GM12878 (cell line): ENCODE data around the gene PLAC8L1.

Experiments used
- CHD2 ChIP-seq: IDR thresholded peaks from 2 replicates; pipeline ENCODE4 v1.6.1; 2011; ENCODE audit warnings: low read depth, low read length, improper control_type of control experiment, borderline replicate concordance
- CTCF ChIP-seq, 3 experiments: IDR thresholded peaks in 2 of 3; conservative IDR thresholded peaks in 1 of 3; 2 replicates each; pipeline ENCODE4 v1.5.1; 2011; ENCODE audit warnings: low read depth in 3 of 3, low read length in 3 of 3, mild to moderate bottlenecking in 3 of 3, control low read depth in 2 of 3, moderate library complexity in 2 of 3, inconsistent platforms in 1 of 3, mixed read lengths in 1 of 3; ENCODE audit not compliant: control insufficient read depth in 2 of 3, insufficient read depth in 1 of 3; ENCODE audit errors: extremely low read depth in 1 of 3
- EZH2 ChIP-seq: IDR thresholded peaks from 2 replicates; pipeline ENCODE4 v1.6.1; 2012; ENCODE audit warnings: low read depth, mild to moderate bottlenecking, control low read depth, inconsistent platforms, low read length, borderline replicate concordance; ENCODE audit not compliant: control insufficient read depth
- GABPA ChIP-seq: IDR thresholded peaks from 2 replicates; pipeline ENCODE4 v1.6.1; 2014; ENCODE audit warnings: antibody characterized with exemption, low read depth, mild to moderate bottlenecking, inconsistent platforms
- PAX8 ChIP-seq: fragments of 450-650 bp; IDR thresholded peaks from 2 replicates; pipeline ENCODE4 v1.6.1; 2017; ENCODE audit warnings: mild to moderate bottlenecking, moderate library complexity
- POLR2A ChIP-seq: IDR thresholded peaks from 2 replicates; pipeline ENCODE4 v1.6.1; 2011; ENCODE audit warnings: low read depth, mild to moderate bottlenecking, low read length
- POLR2AphosphoS5 ChIP-seq: IDR thresholded peaks from 2 replicates; pipeline ENCODE4 v1.6.1; 2011; ENCODE audit warnings: mild to moderate bottlenecking, low read length, inconsistent platforms
- RAD21 ChIP-seq: IDR thresholded peaks from 2 replicates; pipeline ENCODE4 v1.6.1; 2011; ENCODE audit warnings: mild to moderate bottlenecking, low read depth, low read length, moderate library complexity; ENCODE audit not compliant: insufficient read depth
- SMC3 ChIP-seq: IDR thresholded peaks from 2 replicates; pipeline ENCODE4 v1.6.1; 2011; ENCODE audit warnings: low read length, improper control_type of control experiment, borderline replicate concordance
- SP1 ChIP-seq: IDR thresholded peaks from one replicate; pipeline ENCODE4 v1.6.1; 2011; ENCODE audit warnings: low read depth, low read length
- SREBF1 ChIP-seq: IDR thresholded peaks from 2 replicates; pipeline ENCODE4 v1.6.1; 2012; ENCODE audit warnings: mild to moderate bottlenecking, low read length
- TAF1 ChIP-seq: IDR thresholded peaks from 2 replicates; pipeline ENCODE4 v1.6.1; 2011; ENCODE audit warnings: mild to moderate bottlenecking, low read depth, low read length, borderline replicate concordance
- TF ChIP-seq, protein P1 (sequence below): fragments of 450-650 bp; IDR thresholded peaks from 2 replicates; pipeline ENCODE4 v1.6.1; 2017; ENCODE audit warnings: mild to moderate bottlenecking, moderate library complexity
- TF ChIP-seq, protein P2 (sequence below): IDR thresholded peaks from 2 replicates; pipeline ENCODE4 v1.6.1; 2012; ENCODE audit warnings: low read length, inconsistent platforms

DNA sequence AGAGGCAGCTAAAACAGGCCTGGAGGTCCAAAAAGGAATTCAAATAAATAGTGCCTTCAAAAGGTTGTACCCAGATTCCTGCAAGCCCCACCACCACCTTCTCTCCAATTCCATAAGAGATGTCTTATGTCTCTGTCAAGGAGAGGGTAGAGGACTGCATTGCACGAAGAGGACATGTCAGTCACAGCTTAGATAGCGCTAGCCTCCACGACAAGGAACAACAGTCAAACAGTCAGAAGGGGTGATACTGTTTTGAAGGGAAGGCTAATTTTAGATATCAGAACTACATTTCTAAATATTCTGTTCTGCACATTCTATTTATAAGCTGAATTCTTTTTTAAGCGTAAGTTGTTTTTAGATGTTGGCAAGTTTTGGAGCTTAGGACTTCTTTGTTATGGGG lies 34.2 kb downstream of the PLAC8L1 start:
- TF ChIP-seq SMC3 (no peak), RAD21 (no peak), CTCF (IDR thresholded peaks at IDR 0.05 in 2 of 3, conservative IDR thresholded peaks at IDR 0.05 in 1 of 3; ENCODE audit: control insufficient read depth in 2 of 3, extremely low read depth in 1 of 3, insufficient read depth in 1 of 3, low read depth in 3 of 3, low read length in 3 of 3) (no peak), CHD2 (no peak), EZH2 (no peak), POLR2AphosphoS5 (no peak), GABPA (no peak), SREBF1 (no peak), TAF1 (no peak), SP1 (no peak), PAX8 (no peak), POLR2A (no peak)
- TF ChIP-seq, protein P1, sequence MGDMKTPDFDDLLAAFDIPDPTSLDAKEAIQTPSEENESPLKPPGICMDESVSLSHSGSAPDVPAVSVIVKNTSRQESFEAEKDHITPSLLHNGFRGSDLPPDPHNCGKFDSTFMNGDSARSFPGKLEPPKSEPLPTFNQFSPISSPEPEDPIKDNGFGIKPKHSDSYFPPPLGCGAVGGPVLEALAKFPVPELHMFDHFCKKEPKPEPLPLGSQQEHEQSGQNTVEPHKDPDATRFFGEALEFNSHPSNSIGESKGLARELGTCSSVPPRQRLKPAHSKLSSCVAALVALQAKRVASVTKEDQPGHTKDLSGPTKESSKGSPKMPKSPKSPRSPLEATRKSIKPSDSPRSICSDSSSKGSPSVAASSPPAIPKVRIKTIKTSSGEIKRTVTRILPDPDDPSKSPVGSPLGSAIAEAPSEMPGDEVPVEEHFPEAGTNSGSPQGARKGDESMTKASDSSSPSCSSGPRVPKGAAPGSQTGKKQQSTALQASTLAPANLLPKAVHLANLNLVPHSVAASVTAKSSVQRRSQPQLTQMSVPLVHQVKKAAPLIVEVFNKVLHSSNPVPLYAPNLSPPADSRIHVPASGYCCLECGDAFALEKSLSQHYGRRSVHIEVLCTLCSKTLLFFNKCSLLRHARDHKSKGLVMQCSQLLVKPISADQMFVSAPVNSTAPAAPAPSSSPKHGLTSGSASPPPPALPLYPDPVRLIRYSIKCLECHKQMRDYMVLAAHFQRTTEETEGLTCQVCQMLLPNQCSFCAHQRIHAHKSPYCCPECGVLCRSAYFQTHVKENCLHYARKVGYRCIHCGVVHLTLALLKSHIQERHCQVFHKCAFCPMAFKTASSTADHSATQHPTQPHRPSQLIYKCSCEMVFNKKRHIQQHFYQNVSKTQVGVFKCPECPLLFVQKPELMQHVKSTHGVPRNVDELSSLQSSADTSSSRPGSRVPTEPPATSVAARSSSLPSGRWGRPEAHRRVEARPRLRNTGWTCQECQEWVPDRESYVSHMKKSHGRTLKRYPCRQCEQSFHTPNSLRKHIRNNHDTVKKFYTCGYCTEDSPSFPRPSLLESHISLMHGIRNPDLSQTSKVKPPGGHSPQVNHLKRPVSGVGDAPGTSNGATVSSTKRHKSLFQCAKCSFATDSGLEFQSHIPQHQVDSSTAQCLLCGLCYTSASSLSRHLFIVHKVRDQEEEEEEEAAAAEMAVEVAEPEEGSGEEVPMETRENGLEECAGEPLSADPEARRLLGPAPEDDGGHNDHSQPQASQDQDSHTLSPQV, result no peak
- TF ChIP-seq, protein P2, sequence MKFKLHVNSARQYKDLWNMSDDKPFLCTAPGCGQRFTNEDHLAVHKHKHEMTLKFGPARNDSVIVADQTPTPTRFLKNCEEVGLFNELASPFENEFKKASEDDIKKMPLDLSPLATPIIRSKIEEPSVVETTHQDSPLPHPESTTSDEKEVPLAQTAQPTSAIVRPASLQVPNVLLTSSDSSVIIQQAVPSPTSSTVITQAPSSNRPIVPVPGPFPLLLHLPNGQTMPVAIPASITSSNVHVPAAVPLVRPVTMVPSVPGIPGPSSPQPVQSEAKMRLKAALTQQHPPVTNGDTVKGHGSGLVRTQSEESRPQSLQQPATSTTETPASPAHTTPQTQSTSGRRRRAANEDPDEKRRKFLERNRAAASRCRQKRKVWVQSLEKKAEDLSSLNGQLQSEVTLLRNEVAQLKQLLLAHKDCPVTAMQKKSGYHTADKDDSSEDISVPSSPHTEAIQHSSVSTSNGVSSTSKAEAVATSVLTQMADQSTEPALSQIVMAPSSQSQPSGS, result no peak
